Mucosa of gallbladder (tissue), 1 donor: ENCODE results near the gene CTAGE9. TPM values are rescaled to one million over a fixed set of nuclear protein-coding genes. Genes with fewer than 3 reads are reported as not detected.
"Not testable (repeated sequence)": the region's sequence is repeated elsewhere in the genome, so short reads cannot be mapped to it uniquely, and the experiment has no call there.

ENCODE experiments used
- DNase-seq: peaks from one replicate; pipeline ENCODE4 v3.0.0-alpha.2; 2020; ENCODE audit warnings: low spot score
- total RNA-seq: library from RNA; stranded (reverse); gene quantifications from one replicate; pipeline ENCODE4 v1.2.1, GENCODE V29; 2021
- donor health status: DM: no; HTN: no; CAD: no.

The CTAGE9 gene
- 0.09 TPM for total RNA-seq

GRCh38 chr6:131710917-131711316, at the start of gene CTAGE9:
TSS of gene CTAGE9 (minus strand) at chr6:131711017. CDS start at chr6:131711017, 0 bp downstream.
- DNase-seq = not testable (repeated sequence)

- no peak for DNase-seq
Measured at GRCh38 chr6:131758920-131759319, 48.1 kb upstream of the CTAGE9 start.

- no peak for DNase-seq
Measured at GRCh38 chr6:131756039-131756438, 45.2 kb upstream of the CTAGE9 start.

GRCh38 chr6:131755597-131755996, 44.8 kb upstream of the CTAGE9 start:
- DNase-seq = no peak

- no peak for DNase-seq
Measured at GRCh38 chr6:131754715-131755567, 44.1 kb upstream of the CTAGE9 start.

- no peak for DNase-seq
Measured at GRCh38 chr6:131754088-131754487, 43.3 kb upstream of the CTAGE9 start.

- DNase-seq = not testable (repeated sequence)
Measured at GRCh38 chr6:131751012-131751715, 40.3 kb upstream of the CTAGE9 start.

GRCh38 chr6:131749023-131749422, 38.2 kb upstream of the CTAGE9 start:
- no peak for DNase-seq

GRCh38 chr6:131747821-131748353, 37.1 kb upstream of the CTAGE9 start:
- no peak for DNase-seq

- no peak for DNase-seq
Measured at GRCh38 chr6:131745476-131745875, 34.7 kb upstream of the CTAGE9 start.

GRCh38 chr6:131744432-131745287, 33.8 kb upstream of the CTAGE9 start:
- no peak for DNase-seq

- DNase-seq = no peak
Measured at GRCh38 chr6:131741688-131742393, 31.0 kb upstream of the CTAGE9 start.

- DNase-seq = no peak
Measured at GRCh38 chr6:131740161-131740560, 29.3 kb upstream of the CTAGE9 start.

- no peak for DNase-seq
Measured at GRCh38 chr6:131739136-131739535, 28.3 kb upstream of the CTAGE9 start.

- DNase-seq = no peak
Measured at GRCh38 chr6:131736811-131737210, 26.0 kb upstream of the CTAGE9 start.

GRCh38 chr6:131736003-131736596, 25.3 kb upstream of the CTAGE9 start:
- no peak for DNase-seq

GRCh38 chr6:131733376-131734016, 22.7 kb upstream of the CTAGE9 start:
- peak; percentile 16 for DNase-seq

GRCh38 chr6:131731224-131731623, 20.4 kb upstream of the CTAGE9 start:
- no peak for DNase-seq

GRCh38 chr6:131730264-131730663, 19.4 kb upstream of the CTAGE9 start:
- DNase-seq = no peak

GRCh38 chr6:131729550-131729949, 18.7 kb upstream of the CTAGE9 start:
- no peak for DNase-seq
